Measurements from ENCODE around the gene NFKBIE.

NFKBIE gene

GRCh38 chr6:44272529-44272928 lies 7.2 kb upstream of the NFKBIE start:
- DNase-seq, result no peak

DNA sequence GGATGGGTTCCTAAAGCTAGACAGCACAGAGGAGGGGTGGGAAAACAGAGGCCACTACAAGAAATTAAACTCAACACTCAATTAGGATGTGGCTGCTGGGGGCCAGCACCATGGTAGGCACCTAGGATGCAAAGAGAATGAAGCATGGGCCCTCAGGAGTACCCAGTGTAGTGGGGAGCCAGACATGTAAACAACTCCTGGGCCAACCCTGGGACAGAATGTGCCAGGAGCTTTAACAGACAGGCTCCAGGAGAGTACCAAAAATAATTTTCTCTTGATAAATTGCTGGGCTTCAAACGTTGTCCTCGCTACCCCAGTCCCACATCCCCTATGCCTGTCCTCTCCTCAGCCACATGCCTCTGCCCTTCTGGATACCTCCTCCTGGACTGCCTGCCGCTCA lies 6.6 kb upstream of the NFKBIE start:
- no peak for DNase-seq

- no peak for DNase-seq
Measured at GRCh38 chr6:44271406-44271723, 6.0 kb upstream of the NFKBIE start.

DNA sequence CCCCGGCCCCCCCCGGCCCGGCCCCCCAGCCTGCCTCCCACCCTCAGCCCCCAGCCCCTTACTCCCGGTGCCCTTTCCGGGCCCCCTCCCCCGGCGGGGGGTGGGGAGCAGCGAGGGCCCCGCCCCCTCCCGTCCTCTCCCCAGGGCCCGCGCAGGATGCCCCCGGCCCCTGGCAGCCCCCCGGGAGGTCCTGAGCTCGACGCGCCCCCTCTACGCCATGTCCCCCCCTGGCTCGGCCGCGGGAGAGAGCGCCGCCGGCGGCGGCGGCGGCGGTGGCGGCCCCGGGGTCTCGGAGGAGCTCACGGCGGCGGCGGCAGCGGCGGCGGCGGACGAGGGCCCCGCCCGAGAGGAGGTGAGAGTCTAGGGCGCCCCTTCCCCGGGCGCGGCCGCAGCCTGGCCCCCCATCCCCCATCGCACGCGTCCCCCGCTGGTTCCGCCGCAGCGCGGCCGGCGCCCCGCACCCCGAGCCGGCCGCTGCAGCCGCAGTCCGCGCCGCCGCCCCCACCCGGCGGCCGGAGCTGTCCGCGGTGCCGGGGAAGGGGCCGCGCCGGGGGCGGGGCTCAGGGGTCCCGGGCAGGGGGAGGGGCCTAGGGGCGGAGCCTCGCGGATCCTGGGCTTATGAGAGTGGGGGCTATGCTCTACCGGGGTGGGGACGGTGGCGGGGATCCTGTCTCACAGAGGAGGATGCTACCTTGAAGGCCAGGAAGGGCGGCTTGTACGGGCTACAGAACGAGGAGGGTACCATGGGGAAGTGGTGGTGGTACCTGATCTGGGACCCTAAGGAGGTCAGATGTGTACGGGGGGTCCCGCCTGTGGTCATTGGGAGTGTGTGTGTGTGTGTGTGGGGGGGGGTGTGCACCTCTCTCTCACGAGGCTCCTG lies 5.4 kb upstream of the NFKBIE start:
- no peak for DNase-seq

DNA sequence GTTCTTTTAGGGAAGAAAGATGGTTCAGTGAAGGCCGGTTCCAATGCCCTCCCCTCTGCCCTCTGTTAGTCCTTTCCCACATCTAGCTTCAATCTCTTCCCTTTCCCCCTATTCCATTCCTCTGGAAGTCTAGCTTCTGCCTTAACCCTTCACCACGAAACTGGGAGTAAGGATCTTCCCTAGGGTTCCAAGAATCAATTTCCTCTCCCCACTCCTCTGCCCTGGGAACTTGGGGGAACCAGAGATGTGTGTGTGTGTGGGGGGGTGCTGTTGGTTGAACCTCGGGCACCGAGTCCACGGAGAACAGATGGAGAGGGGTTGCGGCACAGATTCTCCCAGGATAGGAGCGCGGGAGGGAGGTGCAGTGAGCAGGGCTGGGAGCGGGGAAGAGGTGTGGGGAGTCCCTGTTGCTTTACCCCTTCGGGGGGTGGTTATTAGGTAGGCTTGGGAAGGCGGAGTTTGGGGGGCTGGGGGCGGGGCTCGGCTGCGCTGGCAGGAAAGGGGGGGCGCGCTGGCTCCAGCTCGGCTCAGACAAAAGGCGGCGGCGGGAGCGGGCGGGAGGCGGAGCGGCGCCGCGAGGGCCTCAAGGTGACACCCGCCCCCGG lies 4.7 kb upstream of the NFKBIE start, which contains the start of gene TMEM151B:
Gene TMEM151B, plus strand, starts transcription at position 530 of the 605 bp plus-strand sequence. CDS start 293 bp downstream, outside the sequence.
- DNase-seq, result no peak

DNA sequence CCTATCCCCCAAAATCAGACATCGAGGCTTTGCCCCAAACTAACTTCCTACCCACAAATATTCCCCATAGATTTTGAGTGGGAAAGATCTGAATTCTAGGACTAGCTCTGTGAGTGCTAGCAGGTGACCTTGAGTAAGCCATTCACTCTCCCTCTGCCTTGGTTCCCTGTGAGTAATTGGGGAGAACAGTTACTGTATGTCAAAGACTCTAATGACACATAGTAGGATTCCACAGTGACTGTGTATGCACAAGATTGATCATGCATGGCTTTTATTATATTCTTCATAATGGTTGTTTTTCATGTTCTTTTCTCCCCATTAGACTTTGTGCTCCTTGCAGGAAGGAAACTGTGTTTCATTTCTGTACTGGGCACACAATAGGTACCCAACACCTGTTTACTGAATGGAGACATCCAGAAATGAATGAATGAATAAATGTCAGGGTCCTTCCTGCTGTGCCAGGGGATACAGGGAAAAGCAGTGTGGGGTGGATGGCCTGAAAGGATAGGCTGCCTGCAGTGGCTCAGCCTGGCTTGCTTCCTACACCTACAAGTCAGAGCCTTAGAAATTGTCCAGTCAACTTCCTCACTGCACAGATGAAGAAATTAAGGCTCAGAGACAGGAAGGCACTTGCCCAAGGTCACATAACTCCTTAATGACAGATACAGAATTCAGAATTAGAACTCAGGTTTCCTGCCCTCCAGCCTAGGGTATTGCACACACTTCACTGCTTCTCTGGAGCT lies 4.0 kb upstream of the NFKBIE start:
- DNase-seq, result no peak

DNA sequence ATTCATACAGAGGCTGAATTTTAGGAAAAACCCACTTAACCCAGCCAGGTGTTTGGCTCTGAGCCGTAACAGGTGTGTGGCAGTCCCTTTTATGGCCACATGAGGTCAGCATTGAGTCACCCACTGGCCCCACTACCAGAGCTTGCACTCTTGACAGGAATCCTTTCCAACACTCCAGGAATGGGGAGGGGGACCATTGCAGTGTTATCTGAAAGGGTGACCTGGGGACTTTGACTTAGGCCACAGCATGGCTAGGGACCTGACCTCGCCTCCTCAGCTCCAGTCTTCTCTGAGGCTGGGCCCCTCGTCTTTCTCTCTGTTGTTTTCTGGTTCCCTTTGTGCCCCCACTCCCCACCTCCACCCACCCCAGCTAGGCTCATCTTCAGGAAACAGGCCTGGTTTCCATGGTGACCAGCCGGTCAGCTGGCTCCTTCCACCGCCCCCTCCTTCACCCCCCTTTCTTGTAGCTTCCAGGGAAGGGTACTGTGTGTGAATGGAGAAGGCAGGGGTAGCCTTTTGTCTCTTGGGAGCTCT lies 2.8 kb upstream of the NFKBIE start:
- DNase-seq, result peak; percentile 69

DNA sequence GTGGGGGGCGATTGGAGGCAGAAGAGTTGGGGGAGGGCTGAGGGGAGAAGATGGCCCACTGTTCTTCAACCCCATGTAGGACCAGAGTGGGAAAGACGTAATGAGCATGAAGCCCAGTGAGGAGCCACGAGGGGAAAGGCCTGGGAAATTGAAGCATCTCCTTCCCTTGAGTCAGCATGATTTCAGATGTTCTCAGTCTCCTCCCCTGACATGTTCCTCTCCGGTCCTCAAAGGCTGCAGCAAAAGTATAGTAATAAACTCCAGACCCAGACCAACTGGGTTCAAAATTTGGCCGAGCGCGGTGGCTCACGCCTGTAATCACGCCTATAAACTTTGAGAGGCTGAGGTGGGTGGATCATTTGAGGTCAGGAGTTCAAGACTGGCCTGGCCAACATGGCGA lies 1.9 kb upstream of the NFKBIE start:
- DNase-seq, result no peak

DNA sequence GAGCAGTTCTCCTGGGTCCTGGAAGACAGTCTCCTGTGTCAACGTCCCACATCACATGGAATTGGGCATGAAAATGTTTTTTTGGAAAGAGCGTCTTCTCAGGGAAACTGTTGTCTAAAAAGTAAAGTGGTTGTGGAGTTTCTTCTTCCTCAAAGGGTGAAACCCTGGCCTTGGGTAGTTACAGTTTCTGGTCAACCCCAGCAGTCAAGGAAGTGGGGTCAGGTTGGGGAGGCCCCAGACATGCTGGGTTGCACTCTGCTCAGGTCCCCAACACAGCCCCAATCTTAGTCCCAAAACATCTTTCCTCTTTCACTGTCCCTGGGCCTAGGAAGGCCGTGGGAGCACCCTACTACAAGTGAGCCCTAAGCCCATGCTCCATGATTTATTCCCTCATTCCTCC lies 996 bp upstream of the NFKBIE start:
- DNase-seq, result no peak

DNA sequence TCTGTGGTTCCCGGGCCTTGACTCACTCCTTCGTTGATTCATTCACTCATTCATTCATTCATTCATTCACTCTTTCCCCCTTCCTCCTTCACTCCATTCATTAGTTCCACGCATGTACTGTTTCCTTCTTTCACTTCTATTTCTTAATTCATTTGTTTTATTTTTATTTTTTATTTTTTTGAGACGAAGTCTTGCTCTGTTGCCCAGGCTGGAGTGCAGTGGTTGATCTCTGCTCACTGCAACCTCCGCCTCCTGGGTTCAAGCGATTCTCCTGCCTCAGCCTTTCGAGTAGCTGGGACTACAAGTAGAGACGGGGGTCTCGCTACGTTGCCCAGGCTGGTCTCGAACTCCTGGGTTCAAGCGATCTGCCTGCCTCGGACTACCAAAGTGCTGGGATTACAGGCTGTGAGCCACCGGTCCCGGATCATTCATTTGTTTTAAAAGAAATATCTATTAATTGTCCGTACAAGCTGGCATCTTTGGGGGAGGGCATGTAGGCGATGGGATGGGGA lies 427 bp upstream of the NFKBIE start:
- no peak for DNase-seq

DNA sequence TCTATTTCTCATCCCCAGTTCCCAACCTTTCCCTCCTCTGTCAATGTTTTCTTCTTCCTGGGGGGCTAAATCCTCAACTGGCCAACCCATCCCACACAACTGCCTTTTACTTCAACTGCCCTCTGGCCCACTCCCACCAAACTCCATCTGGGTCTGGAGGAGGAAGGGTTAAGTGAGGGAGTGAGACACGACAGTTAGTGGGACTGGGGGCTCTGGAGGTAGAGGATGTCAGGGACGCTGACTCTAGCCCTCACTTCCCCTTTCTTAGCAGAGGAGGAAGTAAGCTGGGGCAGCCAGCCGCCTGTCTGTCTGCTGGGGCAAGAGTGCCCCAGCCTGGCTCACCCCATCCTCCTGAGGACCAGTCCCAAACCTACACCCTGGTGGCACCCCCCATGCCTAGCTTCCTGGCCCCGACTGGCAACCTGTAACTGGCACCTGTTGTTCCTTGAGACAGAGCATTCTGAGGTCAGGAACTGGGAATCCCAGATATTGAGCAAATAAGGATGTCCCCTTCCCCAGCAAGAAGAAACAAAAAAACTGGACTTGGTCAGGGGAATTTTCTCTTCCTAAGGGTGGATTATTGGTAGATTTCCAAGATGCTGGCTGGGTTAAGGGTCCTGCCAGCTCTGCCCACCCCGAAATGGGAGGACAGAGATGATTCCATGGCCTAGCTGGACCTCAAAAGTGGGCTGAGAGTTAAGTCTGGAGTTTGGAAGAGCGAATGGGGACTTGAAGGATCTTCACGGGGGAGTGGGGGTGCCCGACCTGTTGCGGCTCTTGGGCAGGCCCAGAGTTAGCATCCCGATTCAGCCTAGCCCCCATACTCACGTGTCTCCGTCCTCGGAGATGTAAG lies 971 bp downstream of the NFKBIE start:
- peak; percentile 83 for DNase-seq

DNA sequence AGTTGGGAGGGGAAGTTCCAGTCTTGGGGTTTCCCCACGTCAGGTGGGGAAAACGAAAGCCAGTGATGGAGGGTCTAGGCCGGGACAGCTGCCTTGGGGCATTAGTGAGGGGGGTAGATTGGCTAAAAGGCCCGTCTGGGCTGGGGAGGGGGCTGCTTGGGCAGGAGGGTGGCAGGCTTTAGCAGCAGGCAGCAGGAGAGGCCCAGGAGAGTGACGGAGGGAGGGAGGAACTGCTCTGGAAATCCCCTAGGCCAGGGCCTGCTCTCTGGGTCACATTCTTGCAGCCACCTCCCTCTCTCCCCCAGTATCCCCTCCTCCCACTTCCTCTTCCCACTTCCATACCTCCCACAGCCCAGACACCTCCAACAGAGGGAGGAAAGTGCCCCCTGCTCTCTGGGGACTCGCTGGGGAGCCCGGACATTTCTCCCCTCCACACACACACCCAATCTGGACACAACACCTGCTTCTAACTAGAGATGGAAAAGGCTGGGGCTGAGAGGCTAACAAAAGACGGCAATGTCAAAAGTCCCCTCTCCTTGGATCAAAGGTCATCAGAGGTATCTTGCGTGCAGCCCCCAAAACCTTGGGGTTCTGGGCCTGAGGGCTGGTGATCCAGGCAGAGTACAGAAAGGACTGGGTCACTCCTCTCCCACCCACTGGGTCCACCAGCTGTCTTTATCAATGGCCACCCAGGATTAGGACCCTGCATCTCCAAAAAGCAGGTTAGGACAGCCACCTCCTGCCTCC lies 1.8 kb downstream of the NFKBIE start:
- no peak for DNase-seq

GRCh38 chr6:44262467-44263353 lies 2.6 kb downstream of the NFKBIE start:
- DNase-seq, result no peak

- DNase-seq, result no peak
Measured at GRCh38 chr6:44261581-44261980, 3.8 kb downstream of the NFKBIE start.

DNA sequence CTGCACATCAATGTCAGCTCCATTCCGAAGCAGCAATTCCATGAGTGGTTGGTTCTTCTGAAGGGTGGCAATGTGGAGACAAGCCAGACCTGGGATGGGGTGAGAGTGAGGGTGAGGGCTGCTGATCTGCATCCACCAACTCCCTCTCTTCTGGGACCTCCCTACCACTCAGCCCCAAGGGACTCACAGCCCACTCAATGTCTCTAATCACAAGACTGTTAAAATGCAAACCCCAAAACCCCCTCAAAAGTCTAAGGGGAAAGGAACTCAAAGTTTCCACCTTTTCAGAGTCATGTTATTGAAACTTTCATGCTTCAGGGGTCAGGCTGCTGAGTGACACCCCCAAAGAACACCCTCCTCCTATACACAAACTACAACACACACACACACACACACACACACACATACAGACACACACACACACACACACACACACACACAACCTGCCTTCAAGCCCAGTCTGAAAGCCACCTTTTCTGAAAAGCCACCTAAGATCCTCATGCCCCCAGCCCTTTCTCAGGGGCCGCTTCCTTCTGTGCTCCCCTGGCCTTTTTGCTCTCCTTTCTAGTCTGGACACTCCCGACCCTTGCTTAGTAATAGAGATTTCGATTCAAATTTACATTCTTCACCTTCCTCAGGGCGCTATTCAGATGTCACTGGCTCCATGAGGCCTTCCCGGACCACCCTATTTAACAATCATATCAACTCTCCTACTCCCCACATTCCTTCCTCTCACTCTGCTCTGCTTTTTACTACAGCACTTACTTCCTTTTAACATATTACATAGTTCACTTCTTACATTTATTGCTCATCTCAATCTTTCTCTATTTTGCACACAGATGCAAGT lies 4.7 kb downstream of the NFKBIE start:
- DNase-seq, result no peak

GRCh38 chr6:44260011-44260410 lies 5.3 kb downstream of the NFKBIE start:
- DNase-seq, result no peak

GRCh38 chr6:44258921-44259320 lies 6.4 kb downstream of the NFKBIE start:
- DNase-seq, result no peak

GRCh38 chr6:44258325-44258863 lies 7.0 kb downstream of the NFKBIE start:
- no peak for DNase-seq

DNA sequence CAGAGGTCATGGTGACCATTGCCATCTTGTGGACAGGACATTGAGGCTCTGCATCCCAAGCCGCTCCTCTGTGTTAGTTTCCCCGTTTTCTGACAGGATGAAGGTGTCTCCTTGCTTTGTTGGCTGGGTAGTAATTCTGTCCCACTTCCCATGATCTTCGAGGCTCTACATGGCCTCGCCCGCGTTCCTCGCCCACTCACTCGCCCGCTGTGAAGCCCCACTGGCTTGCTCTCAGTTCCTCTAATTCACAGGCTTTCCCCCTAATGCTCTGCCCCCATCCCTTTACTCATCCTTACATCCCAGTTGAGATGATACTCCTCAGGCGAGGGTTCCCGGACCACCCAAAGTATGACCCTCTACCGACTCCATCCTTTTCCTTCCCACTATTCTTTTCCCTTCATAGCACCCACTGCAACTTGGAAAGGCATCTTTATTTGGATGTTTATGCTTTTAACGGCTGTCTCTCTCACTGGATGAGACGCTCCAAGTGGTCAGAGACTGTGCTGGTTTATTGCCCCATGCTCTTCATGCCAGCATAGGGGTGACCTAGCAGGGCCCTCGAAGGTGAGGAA lies 7.5 kb downstream of the NFKBIE start:
- DNase-seq, result no peak
